Endothelial cell of umbilical vein (primary cell): ENCODE measurements around the gene ZNF341. TPM values are rescaled to one million over a fixed set of nuclear protein-coding genes. Genes with fewer than 3 reads are reported as not detected.

Source experiments
- BruUV-seq: library from RNA; stranded (reverse); fragments of 400-500 nt; replicated peaks from 2 replicates; lab custom pipeline; 2021; lab: Mats Ljungman, UMichigan
- CTCF ChIA-PET: fragments of 300-600, 350-600 bp; sonication (Branson Sonifier 250); formaldehyde crosslinking; loops from one replicate; lab custom pipeline; 2021; ENCODE audit warnings: antibody characterized with exemption, inconsistent platforms; lab: Charles Lee
- POLR2A ChIA-PET: fragments of 300-600, 350-600 bp; sonication (Branson Sonifier 250); formaldehyde crosslinking; loops from one replicate; lab custom pipeline; 2021; ENCODE audit warnings: antibody characterized with exemption, inconsistent platforms; lab: Charles Lee
- DNase-seq: peaks from one replicate; pipeline ENCODE4 v3.0.0-alpha.2; 2011; ENCODE audit warnings: low read depth, low spot score
- FAIRE-seq: peaks from 2 replicates; lab custom pipeline; 2011; peaks lifted over from hg19 to GRCh38; lab: Jason Lieb, UNC
- H2AFZ ChIP-seq: 2 replicates; pipeline ENCODE4 v1.6.0; 2012; ENCODE audit warnings: low read depth, low read length, control low read depth, inconsistent platforms
- H3K27ac ChIP-seq: 2 replicates; pipeline ENCODE4 v1.5.1; 2011; ENCODE audit warnings: low read depth, mild to moderate bottlenecking, control low read depth, low read length, moderate library complexity; ENCODE audit not compliant: insufficient read depth
- H3K27me3 ChIP-seq, 2 experiments: 2 replicates each; pipeline versions ENCODE4 v1.6.0 to v1.6.1; 2011; ENCODE audit warnings: low read length in 2 of 2, mixed read lengths in 1 of 2; ENCODE audit not compliant: control insufficient read depth in 2 of 2, insufficient read depth in 2 of 2
- H3K36me3 ChIP-seq, 2 experiments: 2 replicates in 1 of 2; 3 replicates in 1 of 2; pipeline ENCODE4 v1.5.1; 2011; ENCODE audit warnings: low read length in 2 of 2, mild to moderate bottlenecking in 1 of 2, moderate library complexity in 1 of 2; ENCODE audit not compliant: control insufficient read depth in 2 of 2, insufficient read depth in 2 of 2; ENCODE audit errors: extremely low read depth in 1 of 2
- H3K4me1 ChIP-seq: 3 replicates; pipeline ENCODE4 v1.5.1; 2011; ENCODE audit warnings: mild to moderate bottlenecking, low read length; ENCODE audit not compliant: control insufficient read depth, insufficient read depth; ENCODE audit errors: extremely low read depth
- H3K4me2 ChIP-seq: 2 replicates; pipeline ENCODE4 v1.6.1; 2011; ENCODE audit warnings: low read length, control low read depth, mixed read lengths; ENCODE audit not compliant: insufficient read depth
- H3K4me3 ChIP-seq, 3 experiments: fragments of 200-600 bp in 1 of 3; sonication (generic), shearing (Covaris generic) in 1 of 3; replicated peaks in 1 of 3; 2 replicates each; pipeline ENCODE4 v1.5.1; 2011 to 2016; ENCODE audit warnings: control low read depth in 3 of 3, low read length in 3 of 3, mild to moderate bottlenecking in 2 of 3, inconsistent platforms in 1 of 3, low read depth in 1 of 3, moderate library complexity in 1 of 3; ENCODE audit not compliant: insufficient read depth in 1 of 3
- H3K79me2 ChIP-seq: 2 replicates; pipeline ENCODE4 v1.6.0; 2012; ENCODE audit warnings: low read length, inconsistent platforms; ENCODE audit not compliant: control insufficient read depth, insufficient read depth
- H3K9ac ChIP-seq: replicated peaks from 2 replicates; pipeline ENCODE3; 2011; ENCODE audit warnings: low read length, control low read depth; ENCODE audit not compliant: insufficient read depth; ENCODE audit errors: extremely low read depth
- H3K9me1 ChIP-seq: replicated peaks from 3 replicates; pipeline ENCODE4 v1.6.0; 2011; ENCODE audit warnings: mild to moderate bottlenecking, low read length; ENCODE audit not compliant: control insufficient read depth, insufficient read depth; ENCODE audit errors: extremely low read depth
- H3K9me3 ChIP-seq: replicated peaks from 2 replicates; pipeline ENCODE4 v1.5.1; 2012; ENCODE audit warnings: low read length, inconsistent platforms; ENCODE audit not compliant: control insufficient read depth, insufficient read depth
- H4K20me1 ChIP-seq: replicated peaks from 2 replicates; pipeline ENCODE3; 2011; ENCODE audit warnings: mild to moderate bottlenecking, low read length; ENCODE audit not compliant: control insufficient read depth, insufficient read depth; ENCODE audit errors: extremely low read depth
- EZH2 ChIP-seq: IDR thresholded peaks from 2 replicates; pipeline ENCODE4 v1.6.1; 2012; ENCODE audit warnings: borderline replicate concordance, low read depth, mild to moderate bottlenecking, moderate library complexity, low read length, inconsistent platforms; ENCODE audit not compliant: severe bottlenecking
- FOS ChIP-seq: IDR thresholded peaks from 2 replicates; pipeline ENCODE4 v1.6.1; 2011; ENCODE audit warnings: mild to moderate bottlenecking, low read length, moderate library complexity, borderline replicate concordance; ENCODE audit not compliant: insufficient read depth
- GATA2 ChIP-seq: IDR thresholded peaks from 2 replicates; pipeline ENCODE4 v1.7.0; 2011; ENCODE audit warnings: low read depth, mild to moderate bottlenecking, moderate library complexity, mixed read lengths, low read length; ENCODE audit not compliant: insufficient read length, insufficient read depth
- JUN ChIP-seq: IDR thresholded peaks from 2 replicates; pipeline ENCODE4 v1.6.1; 2011; ENCODE audit warnings: borderline replicate concordance, low read depth; ENCODE audit not compliant: insufficient read length, insufficient read depth
- MAX ChIP-seq: IDR thresholded peaks from 2 replicates; pipeline ENCODE4 v1.6.1; 2011; ENCODE audit not compliant: insufficient read depth, insufficient read length
- MYC ChIP-seq: IDR thresholded peaks from one replicate; pipeline ENCODE4 v1.6.1; 2011; ENCODE audit warnings: mild to moderate bottlenecking, low read depth, low read length
- dilution Hi-C: fragments of 300-500 bp; cut with MboI; formaldehyde crosslinking; loops from one replicate; pipeline ENCODE4 v1.15.0; 2019; ENCODE audit warnings: low sequenced_read_pairs; ENCODE audit not compliant: extremely low pct_ligation_motif_present
- intact Hi-C: fragments of 100-400 bp; cut with micrococcal nuclease; formaldehyde crosslinking; loops from one replicate; pipeline ENCODE4 v1.10.0; 2022
- polyA plus RNA-seq, 4 experiments: library from polyadenylated mRNA; depleted of rRNA in 3 of 4; stranded (reverse) in 3 of 4; unstranded in 1 of 4; fragments of >200 nt; gene quantifications; 2 replicates each; pipeline versions ENCODE4 v1.2.1 to v1.2.3, GENCODE V29; 2011 to 2012; ENCODE audit warnings: missing spikeins in 1 of 4
- total RNA-seq: library from RNA; stranded (reverse); gene quantifications from 2 replicates; pipeline ENCODE4 v1.2.3, GENCODE V29; 2021
- TF ChIP-seq, protein P1 (sequence below), 2 donors: IDR thresholded peaks; 1 replicate in 1 of 2; 2 replicates in 1 of 2; pipeline ENCODE4 v1.5.1; 2011; ENCODE audit warnings: low read length in 2 of 2, mild to moderate bottlenecking in 2 of 2, moderate library complexity in 2 of 2, control low read depth in 1 of 2, inconsistent platforms in 1 of 2, low read depth in 1 of 2; ENCODE audit not compliant: insufficient read depth in 1 of 2; ENCODE audit errors: extremely low read depth in 1 of 2

Gene ZNF341
- total and polyA plus RNA-seq, 2 donors (not counting 3 experiments of a cell fraction or from before 2014, with no cell fraction given): 4.9 TPM

DNA sequence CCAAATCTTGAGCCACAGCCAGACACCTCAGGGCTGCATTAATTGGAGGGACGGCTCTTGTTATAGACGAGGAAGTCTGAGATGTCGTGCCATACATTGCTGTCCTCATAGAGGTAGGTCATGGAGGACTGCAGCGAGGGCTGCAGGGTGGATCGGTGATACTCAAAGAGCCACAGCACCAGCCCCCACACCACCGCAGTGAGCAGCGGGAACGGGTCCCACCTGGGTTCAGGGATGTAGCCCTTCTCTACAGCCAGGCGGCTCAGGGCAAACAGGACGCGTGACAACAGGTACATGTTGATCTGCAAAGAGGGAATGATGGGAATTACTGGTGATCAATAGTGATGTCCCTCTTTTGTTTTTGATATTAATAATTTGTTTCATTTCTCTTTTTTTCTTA is 24.1 kb upstream of the ZNF341 start:
- H3K4me2 ChIP-seq: no peak overlapping the region
- intact Hi-C loops (no loop called here), dilution Hi-C loops (no loop called here)
- H3K4me1 ChIP-seq: no peaks in the 10 kb centered on the region
- no peaks in the 10 kb centered on the region for H4K20me1 ChIP-seq
- H2AFZ ChIP-seq: no peak overlapping the region
- H3K9me3 ChIP-seq: no peaks in the 10 kb centered on the region
- H3K9me1 ChIP-seq: no peaks in the 10 kb centered on the region
- no TSS peak for BruUV-seq
- no peak overlapping the region for H3K27ac ChIP-seq
- FAIRE-seq (no peak), DNase-seq (no peak)
- H3K9ac ChIP-seq: no peak overlapping the region
- ChIA-PET CTCF (interaction anchor here (1.2 kb wide), 1 partner anchor 13 kb away, joined by 3 read pairs; no protein-coding TSS in a partner anchor), POLR2A (no interaction called here)
- H3K27me3 ChIP-seq: no peaks in the 10 kb centered on the region
- no peak for TF ChIP-seq FOS
- no peak for TF ChIP-seq JUN
- TF ChIP-seq MAX: no peak
- TF ChIP-seq GATA2: no peak
- no peak for TF ChIP-seq MYC
- TF ChIP-seq EZH2: no peak
- TF ChIP-seq, protein P1, sequence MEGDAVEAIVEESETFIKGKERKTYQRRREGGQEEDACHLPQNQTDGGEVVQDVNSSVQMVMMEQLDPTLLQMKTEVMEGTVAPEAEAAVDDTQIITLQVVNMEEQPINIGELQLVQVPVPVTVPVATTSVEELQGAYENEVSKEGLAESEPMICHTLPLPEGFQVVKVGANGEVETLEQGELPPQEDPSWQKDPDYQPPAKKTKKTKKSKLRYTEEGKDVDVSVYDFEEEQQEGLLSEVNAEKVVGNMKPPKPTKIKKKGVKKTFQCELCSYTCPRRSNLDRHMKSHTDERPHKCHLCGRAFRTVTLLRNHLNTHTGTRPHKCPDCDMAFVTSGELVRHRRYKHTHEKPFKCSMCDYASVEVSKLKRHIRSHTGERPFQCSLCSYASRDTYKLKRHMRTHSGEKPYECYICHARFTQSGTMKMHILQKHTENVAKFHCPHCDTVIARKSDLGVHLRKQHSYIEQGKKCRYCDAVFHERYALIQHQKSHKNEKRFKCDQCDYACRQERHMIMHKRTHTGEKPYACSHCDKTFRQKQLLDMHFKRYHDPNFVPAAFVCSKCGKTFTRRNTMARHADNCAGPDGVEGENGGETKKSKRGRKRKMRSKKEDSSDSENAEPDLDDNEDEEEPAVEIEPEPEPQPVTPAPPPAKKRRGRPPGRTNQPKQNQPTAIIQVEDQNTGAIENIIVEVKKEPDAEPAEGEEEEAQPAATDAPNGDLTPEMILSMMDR (IDR thresholded peaks at IDR 0.05; ENCODE audit: extremely low read depth in 1 of 2, insufficient read depth in 1 of 2, low read depth in 1 of 2, low read length in 2 of 2): no peak
- H3K36me3 ChIP-seq: no peaks in the 10 kb centered on the region
- H3K79me2 ChIP-seq: no peaks in the 10 kb centered on the region
- no peak overlapping the region for H3K4me3 ChIP-seq
